ENCODE measurements around the gene HORMAD2.

HORMAD2 gene

GRCh38 chr22:30079952-30080533, at the start of gene HORMAD2:
HORMAD2 (plus strand) TSS chr22:30080464; CDS start chr22:30093953, 13,489 bp downstream.
- no peak for TF ChIP-seq CTCF (IDR thresholded peaks at IDR 0.05; ENCODE audit: low read depth, low read length)
- H3K4me3 ChIP-seq (ENCODE audit: low read depth, low read length), result no peak within 1 kb of the TSS

GRCh38 chr22:30031328-30031727, 48.9 kb upstream of the HORMAD2 start:
- TF ChIP-seq CTCF (IDR thresholded peaks at IDR 0.05; ENCODE audit: low read depth, low read length), result no peak
- H3K4me3 ChIP-seq (ENCODE audit: low read depth, low read length), result no peak overlapping the region

GRCh38 chr22:30031764-30032455, 48.4 kb upstream of the HORMAD2 start:
- no peak overlapping the region for H3K4me3 ChIP-seq (ENCODE audit: low read depth, low read length)
- TF ChIP-seq CTCF (IDR thresholded peaks at IDR 0.05; ENCODE audit: low read depth, low read length), result no peak

GRCh38 chr22:30033137-30033536, 47.1 kb upstream of the HORMAD2 start:
- no peak for TF ChIP-seq CTCF (IDR thresholded peaks at IDR 0.05; ENCODE audit: low read depth, low read length)
- H3K4me3 ChIP-seq (ENCODE audit: low read depth, low read length), result no peak overlapping the region

GRCh38 chr22:30033901-30034300, 46.4 kb upstream of the HORMAD2 start:
- no peak for TF ChIP-seq CTCF (IDR thresholded peaks at IDR 0.05; ENCODE audit: low read depth, low read length)
- H3K4me3 ChIP-seq (ENCODE audit: low read depth, low read length), result no peak overlapping the region

GRCh38 chr22:30036656-30037055, 43.6 kb upstream of the HORMAD2 start:
- H3K4me3 ChIP-seq (ENCODE audit: low read depth, low read length), result no peak overlapping the region
- no peak for TF ChIP-seq CTCF (IDR thresholded peaks at IDR 0.05; ENCODE audit: low read depth, low read length)

- H3K4me3 ChIP-seq (ENCODE audit: low read depth, low read length), result no peak overlapping the region
- no peak for TF ChIP-seq CTCF (IDR thresholded peaks at IDR 0.05; ENCODE audit: low read depth, low read length)
Observed at GRCh38 chr22:30038219-30038618, 42.0 kb upstream of the HORMAD2 start.

Measured in WI38 (cell line).